Retinal pigment epithelial cell (primary cell): ENCODE data around the gene DCTN3.
"Not testable (repeated sequence)": the region's sequence is repeated elsewhere in the genome, so short reads cannot be mapped to it uniquely, and the experiment has no call there.

Source experiments
- DNase-seq: peaks from one replicate; pipeline ENCODE4 v3.0.0-alpha.2; 2010; ENCODE audit warnings: low read depth
- H3K4me3 ChIP-seq: 2 replicates; pipeline ENCODE4 v1.5.1; 2011; ENCODE audit warnings: mild to moderate bottlenecking, low read length, control low read depth, moderate library complexity
- TF ChIP-seq, protein P1 (sequence below): conservative IDR thresholded peaks from 2 replicates; pipeline ENCODE4 v1.5.1; 2011; ENCODE audit warnings: low read depth, low read length, control low read depth, inconsistent platforms

Gene DCTN3

GRCh38 chr9:34646211-34647083 is 26.2 kb upstream of the DCTN3 start, which contains the start of gene GALT:
GALT (plus strand) TSS chr9:34646675; CDS start chr9:34646705, 30 bp downstream.
- H3K4me3 ChIP-seq, result peak within 1 kb of the TSS; percentile 82
- TF ChIP-seq, protein P1, sequence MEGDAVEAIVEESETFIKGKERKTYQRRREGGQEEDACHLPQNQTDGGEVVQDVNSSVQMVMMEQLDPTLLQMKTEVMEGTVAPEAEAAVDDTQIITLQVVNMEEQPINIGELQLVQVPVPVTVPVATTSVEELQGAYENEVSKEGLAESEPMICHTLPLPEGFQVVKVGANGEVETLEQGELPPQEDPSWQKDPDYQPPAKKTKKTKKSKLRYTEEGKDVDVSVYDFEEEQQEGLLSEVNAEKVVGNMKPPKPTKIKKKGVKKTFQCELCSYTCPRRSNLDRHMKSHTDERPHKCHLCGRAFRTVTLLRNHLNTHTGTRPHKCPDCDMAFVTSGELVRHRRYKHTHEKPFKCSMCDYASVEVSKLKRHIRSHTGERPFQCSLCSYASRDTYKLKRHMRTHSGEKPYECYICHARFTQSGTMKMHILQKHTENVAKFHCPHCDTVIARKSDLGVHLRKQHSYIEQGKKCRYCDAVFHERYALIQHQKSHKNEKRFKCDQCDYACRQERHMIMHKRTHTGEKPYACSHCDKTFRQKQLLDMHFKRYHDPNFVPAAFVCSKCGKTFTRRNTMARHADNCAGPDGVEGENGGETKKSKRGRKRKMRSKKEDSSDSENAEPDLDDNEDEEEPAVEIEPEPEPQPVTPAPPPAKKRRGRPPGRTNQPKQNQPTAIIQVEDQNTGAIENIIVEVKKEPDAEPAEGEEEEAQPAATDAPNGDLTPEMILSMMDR, result peak; percentile 65
- DNase-seq, result peak; percentile 42

GRCh38 chr9:34644766-34645314 is 24.5 kb upstream of the DCTN3 start:
- TF ChIP-seq, protein P1, result no peak
- H3K4me3 ChIP-seq, result no peak overlapping the region
- DNase-seq, result no peak

- no peak for DNase-seq
- TF ChIP-seq, protein P1, result no peak
- no peak overlapping the region for H3K4me3 ChIP-seq
These were observed 22.4 kb upstream of the DCTN3 start for GRCh38 chr9:34642679-34643078.

- not testable (repeated sequence) for DNase-seq, H3K4me3 ChIP-seq
These were observed 19.0 kb upstream of the DCTN3 start for GRCh38 chr9:34639322-34639721.

DNA sequence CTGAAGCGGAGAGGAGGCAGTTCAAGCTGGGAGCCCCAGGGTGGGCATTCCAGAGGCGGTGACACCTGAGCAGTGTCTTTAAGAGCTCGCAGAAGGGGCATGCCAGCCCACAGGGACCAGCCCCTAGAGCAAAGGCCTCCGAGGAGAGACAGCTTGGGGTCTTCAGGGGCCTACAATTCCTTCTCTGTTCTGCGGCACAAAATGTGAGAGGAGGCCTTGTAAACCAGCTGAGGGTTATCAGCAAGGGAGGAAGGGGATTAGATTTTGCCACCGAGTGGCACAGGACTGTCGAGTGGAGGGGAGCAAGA is 17.8 kb upstream of the DCTN3 start:
- no peak for DNase-seq
- peak overlapping the region; percentile 59 for H3K4me3 ChIP-seq
- TF ChIP-seq, protein P1, result no peak

- DNase-seq, result peak; percentile 57
- H3K4me3 ChIP-seq, result peak within 1 kb of the TSS; percentile 59
- TF ChIP-seq, protein P1, result no peak
These were observed 17.3 kb upstream of the DCTN3 start, which contains the start of gene SIGMAR1 for GRCh38 chr9:34637356-34638137. SIGMAR1 (minus strand) TSS chr9:34637787; CDS start chr9:34637697, 90 bp downstream.

GRCh38 chr9:34636791-34637355 is 16.6 kb upstream of the DCTN3 start:
- no peak for DNase-seq
- H3K4me3 ChIP-seq, result peak overlapping the region; percentile 48
- TF ChIP-seq, protein P1, result no peak
